IMR-90 (cell line): ENCODE measurements around the gene EPN3. TPM values are rescaled to one million over a fixed set of nuclear protein-coding genes. Genes with fewer than 3 reads are reported as not detected.

Experiments used
- ATAC-seq: fragments of 200-7000 bp; cut with Tn5 transposase; 2 replicates; pipeline ENCODE4 v1.9.1; 2020; ENCODE audit warnings: low read depth, mild to moderate bottlenecking, moderate library complexity
- BruUV-seq: library from RNA; stranded (reverse); fragments of 400-500 nt; replicated peaks from 2 replicates; lab custom pipeline; 2021; lab: Mats Ljungman, UMichigan
- CTCF ChIA-PET: fragments of 300-600 bp; formaldehyde crosslinking; extraction: SDS; loops from one replicate; lab custom pipeline; 2021; ENCODE audit warnings: antibody characterized with exemption; lab: Yijun Ruan, JAX
- POLR2A ChIA-PET: fragments of 300-600 bp; sonication (Branson Sonifier 250); formaldehyde crosslinking; loops from one replicate; lab custom pipeline; 2022; ENCODE audit warnings: antibody characterized with exemption; ENCODE audit not compliant: unreplicated experiment; lab: Charles Lee
- DNase-seq: peaks from one replicate; pipeline ENCODE4 v3.0.0; 2013
- H2AFZ ChIP-seq: replicated peaks from 2 replicates; pipeline ENCODE3; 2013; ENCODE audit warnings: low read length, mild to moderate bottlenecking; ENCODE audit not compliant: poor library complexity
- H2AK5ac ChIP-seq: 2 replicates; pipeline ENCODE4 v1.6.1; 2013; ENCODE audit warnings: low read depth, low read length, inconsistent platforms
- H2AK9ac ChIP-seq: replicated peaks from 2 replicates; pipeline ENCODE3; 2013; ENCODE audit warnings: mild to moderate bottlenecking, low read depth, low read length, moderate library complexity; ENCODE audit not compliant: poor library complexity
- H2BK120ac ChIP-seq: 2 replicates; pipeline ENCODE4 v1.6.1; 2013; ENCODE audit warnings: low read depth, low read length, inconsistent platforms
- H2BK15ac ChIP-seq: 3 replicates; pipeline ENCODE4 v1.6.1; 2013; ENCODE audit warnings: low read depth, low read length, inconsistent platforms
- H2BK20ac ChIP-seq: 2 replicates; pipeline ENCODE4 v1.6.1; 2013; ENCODE audit warnings: low read depth, mild to moderate bottlenecking, inconsistent platforms, low read length, moderate library complexity
- H2BK5ac ChIP-seq: 2 replicates; pipeline ENCODE4 v1.6.1; 2013; ENCODE audit warnings: mild to moderate bottlenecking, low read depth, low read length, inconsistent platforms; ENCODE audit not compliant: poor library complexity, severe bottlenecking
- H3K14ac ChIP-seq: replicated peaks from 2 replicates; pipeline ENCODE4 v1.6.1; 2013; ENCODE audit warnings: low read depth, low read length, inconsistent platforms
- H3K18ac ChIP-seq: 2 replicates; pipeline ENCODE4 v1.6.1; 2013; ENCODE audit warnings: low read depth, low read length, control low read depth
- H3K23ac ChIP-seq: 2 replicates; pipeline ENCODE4 v1.6.1; 2013; ENCODE audit warnings: low read depth, low read length, inconsistent platforms
- H3K27ac ChIP-seq: 2 replicates; pipeline ENCODE4 v1.5.1; 2013; ENCODE audit warnings: mild to moderate bottlenecking, control low read depth, low read length; ENCODE audit not compliant: insufficient read depth
- H3K27me3 ChIP-seq: 2 replicates; pipeline ENCODE4 v1.6.1; 2013; ENCODE audit warnings: low read length; ENCODE audit not compliant: control insufficient read depth, insufficient read depth
- H3K36me3 ChIP-seq: 2 replicates; pipeline ENCODE4 v1.6.1; 2013; ENCODE audit warnings: low read length, mixed read lengths; ENCODE audit not compliant: control insufficient read depth, insufficient read depth
- H3K4ac ChIP-seq: 2 replicates; pipeline ENCODE4 v1.6.1; 2013; ENCODE audit warnings: low read depth, low read length, inconsistent platforms
- H3K4me1 ChIP-seq: 2 replicates; pipeline ENCODE4 v1.6.1; 2013; ENCODE audit warnings: low read length, mixed read lengths; ENCODE audit not compliant: control insufficient read depth, insufficient read depth
- H3K4me2 ChIP-seq: 2 replicates; pipeline ENCODE4 v1.6.1; 2013; ENCODE audit warnings: low read depth, mild to moderate bottlenecking, control low read depth, low read length, moderate library complexity
- H3K4me3 ChIP-seq: 2 replicates; pipeline ENCODE4 v1.5.1; 2013; ENCODE audit warnings: low read depth, mild to moderate bottlenecking, control low read depth, low read length, moderate library complexity; ENCODE audit not compliant: insufficient read depth
- H3K56ac ChIP-seq: 2 replicates; pipeline ENCODE4 v1.6.1; 2013; ENCODE audit warnings: low read length, inconsistent platforms; ENCODE audit not compliant: insufficient read depth; ENCODE audit errors: extremely low read depth
- H3K79me1 ChIP-seq, 2 experiments: 2 replicates each; pipeline ENCODE4 v1.6.1; 2013; ENCODE audit warnings: low read length in 2 of 2, inconsistent platforms in 1 of 2, low read depth in 1 of 2
- H3K9ac ChIP-seq: 2 replicates; pipeline ENCODE4 v1.6.1; 2013; ENCODE audit warnings: low read depth, low read length, control low read depth
- H3K9me1 ChIP-seq: 2 replicates; pipeline ENCODE4 v1.6.1; 2013; ENCODE audit warnings: low read length, inconsistent platforms; ENCODE audit not compliant: insufficient read depth
- H3K9me3 ChIP-seq: 2 replicates; pipeline ENCODE4 v1.6.1; 2013; ENCODE audit warnings: low read length; ENCODE audit not compliant: control insufficient read depth, insufficient read depth
- H4K20me1 ChIP-seq: 2 replicates; pipeline ENCODE4 v1.6.1; 2013; ENCODE audit warnings: low read length, inconsistent platforms; ENCODE audit not compliant: insufficient read depth
- H4K5ac ChIP-seq: 2 replicates; pipeline ENCODE4 v1.6.1; 2013; ENCODE audit warnings: mild to moderate bottlenecking, low read depth, low read length, control low read depth
- H4K8ac ChIP-seq, 2 experiments: 2 replicates each; pipeline ENCODE4 v1.6.1; 2013; ENCODE audit warnings: low read depth in 2 of 2, low read length in 2 of 2, control low read depth in 1 of 2, inconsistent platforms in 1 of 2
- H4K91ac ChIP-seq: 2 replicates; pipeline ENCODE4 v1.6.1; 2013; ENCODE audit warnings: low read depth, low read length, inconsistent platforms; ENCODE audit not compliant: insufficient read depth
- CHD1 ChIP-seq: IDR thresholded peaks from 2 replicates; pipeline ENCODE4 v1.6.1; 2012; ENCODE audit warnings: low read depth, low read length, improper control_type of control experiment
- NFE2L2 ChIP-seq: fragments of 150-350 bp; IDR thresholded peaks from 2 replicates; pipeline ENCODE4 v1.6.1; 2016; ENCODE audit warnings: low read depth, mild to moderate bottlenecking, low read length
- RFX5 ChIP-seq: IDR thresholded peaks from 2 replicates; pipeline ENCODE4 v1.8.0; 2012; ENCODE audit warnings: low read depth, mild to moderate bottlenecking, low read length, moderate library complexity
- SMC3 ChIP-seq: fragments of 150-350 bp; IDR thresholded peaks from 2 replicates; pipeline ENCODE4 v1.6.1; 2016; ENCODE audit warnings: low read depth, mild to moderate bottlenecking, antibody characterized with exemption, low read length, moderate library complexity
- whole genome bisulfite sequencing, 2 experiments: methylation state at CpG; one replicate each; pipeline versions ENCODE4 v1.1.5 to v1.1.7; 2013; ENCODE audit warnings: missing lambda C conversion rate in 2 of 2; ENCODE audit not compliant: insufficient read length in 1 of 2; ENCODE audit errors: extremely low coverage in 2 of 2; 5-methylcytosine and 5-hydroxymethylcytosine counted together
- dilution Hi-C: fragments of 300-500 bp; cut with HindIII; formaldehyde crosslinking; loops from one replicate; pipeline ENCODE4 v1.14.3; 2018; ENCODE audit warnings: low sequenced_read_pairs; ENCODE audit not compliant: unreplicated experiment
- in situ Hi-C: fragments of 300-500 bp; cut with MboI; formaldehyde crosslinking; loops from 3 replicates; pipeline ENCODE4 v1.14.3; 2019; ENCODE audit warnings: low sequenced_read_pairs, inconsistent platforms, mixed read lengths
- intact Hi-C: fragments of 100-400 bp; cut with micrococcal nuclease; formaldehyde crosslinking; loops from 2 replicates; pipeline ENCODE4 v1.10.0; 2022
- polyA plus RNA-seq, 3 experiments: library from polyadenylated mRNA; depleted of rRNA; stranded (reverse); fragments of >200 nt; gene quantifications; 2 replicates each; pipeline ENCODE4 v1.2.3, GENCODE V29; 2012; ENCODE audit warnings: low replicate concordance in 1 of 3
- total RNA-seq: library from RNA; depleted of rRNA; stranded (reverse); fragments of >200 nt; gene quantifications from 2 replicates; pipeline ENCODE4 v1.2.3, GENCODE V29; 2012
- TF ChIP-seq, protein P1 (sequence below): conservative IDR thresholded peaks from 2 replicates; pipeline ENCODE4 v1.5.1; 2012; ENCODE audit warnings: mild to moderate bottlenecking, low read depth, low read length, improper control_type of control experiment

EPN3 gene
- total and polyA plus RNA-seq, 2 of the 4 experiments (the other 2 are of a cell fraction) = 0.09 TPM; not detected in 1

GRCh38 chr17:50501054-50501453 lies 31.5 kb upstream of the EPN3 start:
- Histone ChIP-seq H3K9me3 (no peaks in the 10 kb centered on the region), H3K4me1 (peaks cover 4% of the 10 kb centered on the region), H3K9me1 (peaks cover 5% of the 10 kb centered on the region; the same call in 1 of the 2 replicates), H3K4me2 (no peak overlapping the region), H3K23ac (no peak overlapping the region), H3K56ac (no peak overlapping the region), H3K18ac (no peak overlapping the region), H3K9ac (no peak overlapping the region), H3K36me3 (no peaks in the 10 kb centered on the region), H4K91ac (no peak overlapping the region), H3K4me3 (no peak overlapping the region), H4K8ac (no peak overlapping the region), H2AK9ac (no peak overlapping the region), H4K20me1 (no peaks in the 10 kb centered on the region), H3K79me1 (no peaks in the 10 kb centered on the region), H3K27ac (no peak overlapping the region), H2BK15ac (no peak overlapping the region), H2BK120ac (no peak overlapping the region), H3K14ac (no peak overlapping the region), H2AK5ac (no peak overlapping the region), H4K5ac (no peak overlapping the region), H3K27me3 (no peaks in the 10 kb centered on the region; the same call in 1 of the 2 replicates), H2BK5ac (no peak overlapping the region), H3K4ac (no peak overlapping the region), H2AFZ (no peak overlapping the region), H2BK20ac (no peak overlapping the region)
- ATAC-seq = no peak
- BruUV-seq = no TSS peak
- TF ChIP-seq, protein P1, sequence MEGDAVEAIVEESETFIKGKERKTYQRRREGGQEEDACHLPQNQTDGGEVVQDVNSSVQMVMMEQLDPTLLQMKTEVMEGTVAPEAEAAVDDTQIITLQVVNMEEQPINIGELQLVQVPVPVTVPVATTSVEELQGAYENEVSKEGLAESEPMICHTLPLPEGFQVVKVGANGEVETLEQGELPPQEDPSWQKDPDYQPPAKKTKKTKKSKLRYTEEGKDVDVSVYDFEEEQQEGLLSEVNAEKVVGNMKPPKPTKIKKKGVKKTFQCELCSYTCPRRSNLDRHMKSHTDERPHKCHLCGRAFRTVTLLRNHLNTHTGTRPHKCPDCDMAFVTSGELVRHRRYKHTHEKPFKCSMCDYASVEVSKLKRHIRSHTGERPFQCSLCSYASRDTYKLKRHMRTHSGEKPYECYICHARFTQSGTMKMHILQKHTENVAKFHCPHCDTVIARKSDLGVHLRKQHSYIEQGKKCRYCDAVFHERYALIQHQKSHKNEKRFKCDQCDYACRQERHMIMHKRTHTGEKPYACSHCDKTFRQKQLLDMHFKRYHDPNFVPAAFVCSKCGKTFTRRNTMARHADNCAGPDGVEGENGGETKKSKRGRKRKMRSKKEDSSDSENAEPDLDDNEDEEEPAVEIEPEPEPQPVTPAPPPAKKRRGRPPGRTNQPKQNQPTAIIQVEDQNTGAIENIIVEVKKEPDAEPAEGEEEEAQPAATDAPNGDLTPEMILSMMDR = peak; percentile 41
- no peak for TF ChIP-seq NFE2L2
- peak; percentile 23; the same call in 1 of the 2 replicates for TF ChIP-seq SMC3
- TF ChIP-seq RFX5 = no peak
- no peak for TF ChIP-seq CHD1
- WGBS, 2 experiments = 60% methylated on average over 1 of the region's 5 CpGs; no CpG with 5 or more reads in 1 of the 2 experiments
- intact Hi-C loops = no loop called here
- in situ Hi-C loops = no loop called here
- ChIA-PET POLR2A (no interaction called here), CTCF (interaction anchor here (0.5 to 1.7 kb wide), 4 partner anchors 12 to 414 kb away, joined by 3 to 8 read pairs (median 5); no protein-coding TSS in a partner anchor)
- no peak for DNase-seq
- dilution Hi-C loops = no loop called here
